Endothelial cell of umbilical vein (primary cell): Measurements from ENCODE around the gene DBT. TPM values are rescaled to one million over a fixed set of nuclear protein-coding genes. Genes with fewer than 3 reads are reported as not detected.

Experiments
- BruUV-seq: library from RNA; stranded (reverse); fragments of 400-500 nt; replicated peaks from 2 replicates; lab custom pipeline; 2021; lab: Mats Ljungman, UMichigan
- CTCF ChIA-PET: fragments of 300-600, 350-600 bp; sonication (Branson Sonifier 250); formaldehyde crosslinking; loops from one replicate; lab custom pipeline; 2021; ENCODE audit warnings: antibody characterized with exemption, inconsistent platforms; lab: Charles Lee
- POLR2A ChIA-PET: fragments of 300-600, 350-600 bp; sonication (Branson Sonifier 250); formaldehyde crosslinking; loops from one replicate; lab custom pipeline; 2021; ENCODE audit warnings: antibody characterized with exemption, inconsistent platforms; lab: Charles Lee
- DNase-seq: peaks from one replicate; pipeline ENCODE4 v3.0.0-alpha.2; 2011; ENCODE audit warnings: low read depth, low spot score
- FAIRE-seq: peaks from 2 replicates; lab custom pipeline; 2011; peaks lifted over from hg19 to GRCh38; lab: Jason Lieb, UNC
- H2AFZ ChIP-seq: 2 replicates; pipeline ENCODE4 v1.6.0; 2012; ENCODE audit warnings: low read depth, low read length, control low read depth, inconsistent platforms
- H3K27ac ChIP-seq: 2 replicates; pipeline ENCODE4 v1.5.1; 2011; ENCODE audit warnings: low read depth, mild to moderate bottlenecking, control low read depth, low read length, moderate library complexity; ENCODE audit not compliant: insufficient read depth
- H3K27me3 ChIP-seq, 2 experiments: 2 replicates each; pipeline versions ENCODE4 v1.6.0 to v1.6.1; 2011; ENCODE audit warnings: low read length in 2 of 2, mixed read lengths in 1 of 2; ENCODE audit not compliant: control insufficient read depth in 2 of 2, insufficient read depth in 2 of 2
- H3K36me3 ChIP-seq, 2 experiments: 2 replicates in 1 of 2; 3 replicates in 1 of 2; pipeline ENCODE4 v1.5.1; 2011; ENCODE audit warnings: low read length in 2 of 2, mild to moderate bottlenecking in 1 of 2, moderate library complexity in 1 of 2; ENCODE audit not compliant: control insufficient read depth in 2 of 2, insufficient read depth in 2 of 2; ENCODE audit errors: extremely low read depth in 1 of 2
- H3K4me1 ChIP-seq: 3 replicates; pipeline ENCODE4 v1.5.1; 2011; ENCODE audit warnings: mild to moderate bottlenecking, low read length; ENCODE audit not compliant: control insufficient read depth, insufficient read depth; ENCODE audit errors: extremely low read depth
- H3K4me2 ChIP-seq: 2 replicates; pipeline ENCODE4 v1.6.1; 2011; ENCODE audit warnings: low read length, control low read depth, mixed read lengths; ENCODE audit not compliant: insufficient read depth
- H3K4me3 ChIP-seq, 3 experiments: fragments of 200-600 bp in 1 of 3; sonication (generic), shearing (Covaris generic) in 1 of 3; replicated peaks in 1 of 3; 2 replicates each; pipeline ENCODE4 v1.5.1; 2011 to 2016; ENCODE audit warnings: control low read depth in 3 of 3, low read length in 3 of 3, mild to moderate bottlenecking in 2 of 3, inconsistent platforms in 1 of 3, low read depth in 1 of 3, moderate library complexity in 1 of 3; ENCODE audit not compliant: insufficient read depth in 1 of 3
- H3K79me2 ChIP-seq: 2 replicates; pipeline ENCODE4 v1.6.0; 2012; ENCODE audit warnings: low read length, inconsistent platforms; ENCODE audit not compliant: control insufficient read depth, insufficient read depth
- H3K9ac ChIP-seq: replicated peaks from 2 replicates; pipeline ENCODE3; 2011; ENCODE audit warnings: low read length, control low read depth; ENCODE audit not compliant: insufficient read depth; ENCODE audit errors: extremely low read depth
- H3K9me1 ChIP-seq: replicated peaks from 3 replicates; pipeline ENCODE4 v1.6.0; 2011; ENCODE audit warnings: mild to moderate bottlenecking, low read length; ENCODE audit not compliant: control insufficient read depth, insufficient read depth; ENCODE audit errors: extremely low read depth
- H3K9me3 ChIP-seq: replicated peaks from 2 replicates; pipeline ENCODE4 v1.5.1; 2012; ENCODE audit warnings: low read length, inconsistent platforms; ENCODE audit not compliant: control insufficient read depth, insufficient read depth
- H4K20me1 ChIP-seq: replicated peaks from 2 replicates; pipeline ENCODE3; 2011; ENCODE audit warnings: mild to moderate bottlenecking, low read length; ENCODE audit not compliant: control insufficient read depth, insufficient read depth; ENCODE audit errors: extremely low read depth
- EZH2 ChIP-seq: IDR thresholded peaks from 2 replicates; pipeline ENCODE4 v1.6.1; 2012; ENCODE audit warnings: borderline replicate concordance, low read depth, mild to moderate bottlenecking, moderate library complexity, low read length, inconsistent platforms; ENCODE audit not compliant: severe bottlenecking
- FOS ChIP-seq: IDR thresholded peaks from 2 replicates; pipeline ENCODE4 v1.6.1; 2011; ENCODE audit warnings: mild to moderate bottlenecking, low read length, moderate library complexity, borderline replicate concordance; ENCODE audit not compliant: insufficient read depth
- GATA2 ChIP-seq: IDR thresholded peaks from 2 replicates; pipeline ENCODE4 v1.7.0; 2011; ENCODE audit warnings: low read depth, mild to moderate bottlenecking, moderate library complexity, mixed read lengths, low read length; ENCODE audit not compliant: insufficient read length, insufficient read depth
- JUN ChIP-seq: IDR thresholded peaks from 2 replicates; pipeline ENCODE4 v1.6.1; 2011; ENCODE audit warnings: borderline replicate concordance, low read depth; ENCODE audit not compliant: insufficient read length, insufficient read depth
- MYC ChIP-seq: IDR thresholded peaks from one replicate; pipeline ENCODE4 v1.6.1; 2011; ENCODE audit warnings: mild to moderate bottlenecking, low read depth, low read length
- POLR2A ChIP-seq: IDR thresholded peaks from 2 replicates; pipeline ENCODE4 v1.6.1; 2012; ENCODE audit warnings: low read depth, mild to moderate bottlenecking, control low read depth, low read length
- POLR2AphosphoS5 ChIP-seq: IDR thresholded peaks from 2 replicates; pipeline ENCODE4 v1.6.1; 2012; ENCODE audit warnings: low read depth, mild to moderate bottlenecking, control low read depth, low read length, moderate library complexity; ENCODE audit not compliant: insufficient read depth
- dilution Hi-C: fragments of 300-500 bp; cut with MboI; formaldehyde crosslinking; loops from one replicate; pipeline ENCODE4 v1.15.0; 2019; ENCODE audit warnings: low sequenced_read_pairs; ENCODE audit not compliant: extremely low pct_ligation_motif_present
- intact Hi-C: fragments of 100-400 bp; cut with micrococcal nuclease; formaldehyde crosslinking; loops from one replicate; pipeline ENCODE4 v1.10.0; 2022
- polyA plus RNA-seq, 4 experiments: library from polyadenylated mRNA; depleted of rRNA in 3 of 4; stranded (reverse) in 3 of 4; unstranded in 1 of 4; fragments of >200 nt; gene quantifications; 2 replicates each; pipeline versions ENCODE4 v1.2.1 to v1.2.3, GENCODE V29; 2011 to 2012; ENCODE audit warnings: missing spikeins in 1 of 4
- total RNA-seq: library from RNA; stranded (reverse); gene quantifications from 2 replicates; pipeline ENCODE4 v1.2.3, GENCODE V29; 2021
- TF ChIP-seq, protein P1 (sequence below), 2 donors: IDR thresholded peaks; 1 replicate in 1 of 2; 2 replicates in 1 of 2; pipeline ENCODE4 v1.5.1; 2011; ENCODE audit warnings: low read length in 2 of 2, mild to moderate bottlenecking in 2 of 2, moderate library complexity in 2 of 2, control low read depth in 1 of 2, inconsistent platforms in 1 of 2, low read depth in 1 of 2; ENCODE audit not compliant: insufficient read depth in 1 of 2; ENCODE audit errors: extremely low read depth in 1 of 2
- TF ChIP-seq, protein P2 (sequence below): IDR thresholded peaks from 2 replicates; pipeline ENCODE4 v1.6.1; 2011; ENCODE audit not compliant: insufficient read depth, insufficient read length

The DBT gene
- total and polyA plus RNA-seq, 2 donors (not counting 3 experiments of a cell fraction or from before 2014, with no cell fraction given), result 1.6 to 7.9 TPM

DNA sequence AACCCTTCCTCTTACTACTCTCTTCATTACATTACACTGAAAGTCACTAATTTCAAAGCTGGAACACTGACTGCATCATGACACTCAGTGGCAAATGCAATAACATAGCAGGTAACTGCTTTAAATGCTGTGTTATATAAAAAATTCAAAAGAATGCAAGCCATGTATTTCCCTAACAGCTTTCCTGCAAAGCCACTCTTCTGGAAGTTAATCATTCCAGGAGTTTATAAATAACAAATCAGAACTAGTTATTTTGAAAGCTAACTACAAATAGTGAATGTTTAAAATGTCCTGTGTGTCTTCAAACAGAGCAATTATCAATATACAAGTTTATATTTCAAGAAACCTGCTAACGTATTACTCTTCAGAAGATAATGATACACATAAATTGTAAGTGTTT is 34.5 kb downstream of the DBT start:
- Histone ChIP-seq H4K20me1 (no peaks in the 10 kb centered on the region), H3K9ac (no peak overlapping the region), H3K9me3 (no peaks in the 10 kb centered on the region), H3K9me1 (no peaks in the 10 kb centered on the region), H3K36me3 (peaks cover 4 to 7% of the 10 kb centered on the region in 2 experiments), H3K4me2 (no peak overlapping the region), H3K27ac (no peak overlapping the region), H2AFZ (no peak overlapping the region), H3K4me3 (no peak overlapping the region), H3K4me1 (no peaks in the 10 kb centered on the region), H3K79me2 (no peaks in the 10 kb centered on the region), H3K27me3 (no peaks in the 10 kb centered on the region)
- intact Hi-C loops (no loop called here), dilution Hi-C loops (no loop called here)
- POLR2A ChIA-PET, result no interaction called here
- DNase-seq (no peak), FAIRE-seq (no peak)
- CTCF ChIA-PET, result no interaction called here
- no TSS peak for BruUV-seq
- TF ChIP-seq, protein P1, sequence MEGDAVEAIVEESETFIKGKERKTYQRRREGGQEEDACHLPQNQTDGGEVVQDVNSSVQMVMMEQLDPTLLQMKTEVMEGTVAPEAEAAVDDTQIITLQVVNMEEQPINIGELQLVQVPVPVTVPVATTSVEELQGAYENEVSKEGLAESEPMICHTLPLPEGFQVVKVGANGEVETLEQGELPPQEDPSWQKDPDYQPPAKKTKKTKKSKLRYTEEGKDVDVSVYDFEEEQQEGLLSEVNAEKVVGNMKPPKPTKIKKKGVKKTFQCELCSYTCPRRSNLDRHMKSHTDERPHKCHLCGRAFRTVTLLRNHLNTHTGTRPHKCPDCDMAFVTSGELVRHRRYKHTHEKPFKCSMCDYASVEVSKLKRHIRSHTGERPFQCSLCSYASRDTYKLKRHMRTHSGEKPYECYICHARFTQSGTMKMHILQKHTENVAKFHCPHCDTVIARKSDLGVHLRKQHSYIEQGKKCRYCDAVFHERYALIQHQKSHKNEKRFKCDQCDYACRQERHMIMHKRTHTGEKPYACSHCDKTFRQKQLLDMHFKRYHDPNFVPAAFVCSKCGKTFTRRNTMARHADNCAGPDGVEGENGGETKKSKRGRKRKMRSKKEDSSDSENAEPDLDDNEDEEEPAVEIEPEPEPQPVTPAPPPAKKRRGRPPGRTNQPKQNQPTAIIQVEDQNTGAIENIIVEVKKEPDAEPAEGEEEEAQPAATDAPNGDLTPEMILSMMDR (IDR thresholded peaks at IDR 0.05; ENCODE audit: extremely low read depth in 1 of 2, insufficient read depth in 1 of 2, low read depth in 1 of 2, low read length in 2 of 2), result no peak
- TF ChIP-seq POLR2AphosphoS5, result no peak
- no peak for TF ChIP-seq POLR2A
- no peak for TF ChIP-seq FOS
- no peak for TF ChIP-seq GATA2
- TF ChIP-seq, protein P2, sequence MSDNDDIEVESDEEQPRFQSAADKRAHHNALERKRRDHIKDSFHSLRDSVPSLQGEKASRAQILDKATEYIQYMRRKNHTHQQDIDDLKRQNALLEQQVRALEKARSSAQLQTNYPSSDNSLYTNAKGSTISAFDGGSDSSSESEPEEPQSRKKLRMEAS, result no peak
- no peak for TF ChIP-seq JUN
- TF ChIP-seq MYC, result no peak
- TF ChIP-seq EZH2, result no peak
